DND-41 (cell line): ENCODE results near the gene TRPV5.

Source experiments
- ATAC-seq: fragments of 200-7000 bp; cut with Tn5 transposase; 3 replicates; pipeline ENCODE4 v1.9.1; 2021; ENCODE audit warnings: low read depth; ENCODE audit not compliant: insufficient read depth
- DNase-seq: peaks from one replicate; pipeline ENCODE4 v3.0.0-alpha.2; 2020
- H2AFZ ChIP-seq: 2 replicates; pipeline ENCODE4 v1.6.0; 2012; ENCODE audit warnings: low read depth, low read length
- H3K27ac ChIP-seq: 2 replicates; pipeline ENCODE4 v1.5.1; 2012; ENCODE audit warnings: low read length, inconsistent platforms
- H3K27me3 ChIP-seq: fragments of 200-600 bp; sonication (generic); 2 replicates; pipeline ENCODE4 v1.6.0; 2012; ENCODE audit warnings: low read length, mild to moderate bottlenecking, inconsistent platforms; ENCODE audit not compliant: insufficient read depth, poor library complexity
- H3K36me3 ChIP-seq: 2 replicates; pipeline ENCODE4 v1.5.1; 2012; ENCODE audit warnings: low read length, inconsistent platforms; ENCODE audit not compliant: insufficient read depth
- H3K4me1 ChIP-seq: 2 replicates; pipeline ENCODE4 v1.5.1; 2012; ENCODE audit warnings: mild to moderate bottlenecking, low read length; ENCODE audit not compliant: insufficient read depth
- H3K4me2 ChIP-seq: 2 replicates; pipeline ENCODE4 v1.6.0; 2012; ENCODE audit warnings: mild to moderate bottlenecking, moderate library complexity, low read length, inconsistent platforms; ENCODE audit not compliant: insufficient read depth
- H3K4me3 ChIP-seq, 2 experiments: fragments of 200-600 bp in 1 of 2; shearing (Covaris generic) in 1 of 2; 2 replicates each; pipeline ENCODE4 v1.5.1; 2012 to 2016; ENCODE audit warnings: inconsistent platforms in 2 of 2, low read length in 2 of 2, mild to moderate bottlenecking in 2 of 2, low read depth in 1 of 2, moderate library complexity in 1 of 2
- H3K79me2 ChIP-seq: 2 replicates; pipeline ENCODE4 v1.6.0; 2012; ENCODE audit warnings: low read length, inconsistent platforms; ENCODE audit not compliant: insufficient read depth
- H3K9ac ChIP-seq: 2 replicates; pipeline ENCODE4 v1.6.0; 2012; ENCODE audit warnings: low read depth, mild to moderate bottlenecking, inconsistent platforms, low read length, moderate library complexity
- H3K9me3 ChIP-seq: 2 replicates; pipeline ENCODE4 v1.5.1; 2012; ENCODE audit warnings: low read length, moderate library complexity, mild to moderate bottlenecking, inconsistent platforms; ENCODE audit not compliant: insufficient read depth, severe bottlenecking
- H4K20me1 ChIP-seq: 2 replicates; pipeline ENCODE4 v1.6.0; 2012; ENCODE audit warnings: low read length; ENCODE audit not compliant: insufficient read depth
- CTCF ChIP-seq: IDR thresholded peaks from 2 replicates; pipeline ENCODE4 v1.5.1; 2012; ENCODE audit warnings: borderline replicate concordance, low read length, moderate library complexity, mild to moderate bottlenecking; ENCODE audit not compliant: poor library complexity, severe bottlenecking; ENCODE audit errors: extremely low read depth
- EZH2 ChIP-seq: IDR thresholded peaks from 3 replicates; pipeline ENCODE4 v1.6.1; 2012; ENCODE audit warnings: borderline replicate concordance, low read depth, mild to moderate bottlenecking, moderate library complexity, low read length, inconsistent platforms; ENCODE audit not compliant: severe bottlenecking

Gene TRPV5

GRCh38 chr7:142872106-142872675 is 61.4 kb downstream of the TRPV5 start:
- Histone ChIP-seq H3K4me3 (no peak overlapping the region), H4K20me1 (no peaks in the 10 kb centered on the region), H3K4me1 (no peaks in the 10 kb centered on the region), H3K36me3 (peaks cover 65% of the 10 kb centered on the region), H3K79me2 (no peaks in the 10 kb centered on the region), H2AFZ (no peak overlapping the region), H3K27ac (no peak overlapping the region), H3K4me2 (no peak overlapping the region), H3K9ac (no peak overlapping the region), H3K27me3 (no peaks in the 10 kb centered on the region), H3K9me3 (no peaks in the 10 kb centered on the region)
- TF ChIP-seq CTCF (no peak), EZH2 (no peak)
- DNase-seq (no peak), ATAC-seq (no peak)

- no peak overlapping the region for H3K27ac ChIP-seq
- peaks cover 72% of the 10 kb centered on the region for H3K36me3 ChIP-seq
- no peaks in the 10 kb centered on the region for H3K9me3 ChIP-seq
- H3K4me1 ChIP-seq = no peaks in the 10 kb centered on the region
- no peak for ATAC-seq
- H3K4me2 ChIP-seq = no peak overlapping the region
- DNase-seq = no peak
- H3K79me2 ChIP-seq = no peaks in the 10 kb centered on the region
- no peaks in the 10 kb centered on the region for H3K27me3 ChIP-seq
- H4K20me1 ChIP-seq = peaks cover 2% of the 10 kb centered on the region; the same call in 1 of the 2 replicates
- no peak overlapping the region for H3K4me3 ChIP-seq
- TF ChIP-seq CTCF (no peak), EZH2 (no peak)
- no peak overlapping the region for H3K9ac ChIP-seq
- H2AFZ ChIP-seq = no peak overlapping the region
These were observed 62.1 kb downstream of the TRPV5 start for GRCh38 chr7:142871260-142872105.

GRCh38 chr7:142870566-142871259 is 62.8 kb downstream of the TRPV5 start:
- H3K4me1 ChIP-seq = no peaks in the 10 kb centered on the region
- H3K27ac ChIP-seq = no peak overlapping the region
- H3K79me2 ChIP-seq = no peaks in the 10 kb centered on the region; the same call in 1 of the 2 replicates
- TF ChIP-seq EZH2 (no peak), CTCF (no peak)
- DNase-seq = peak; percentile 2
- no peak overlapping the region for H2AFZ ChIP-seq
- no peaks in the 10 kb centered on the region for H3K9me3 ChIP-seq
- no peak overlapping the region for H3K4me2 ChIP-seq
- H3K9ac ChIP-seq = no peak overlapping the region
- no peak for ATAC-seq
- no peak overlapping the region for H3K4me3 ChIP-seq
- no peaks in the 10 kb centered on the region for H3K27me3 ChIP-seq
- H3K36me3 ChIP-seq = peaks cover 80% of the 10 kb centered on the region
- peaks cover 7% of the 10 kb centered on the region; the same call in 1 of the 2 replicates for H4K20me1 ChIP-seq
